SK-N-SH (cell line): Measurements from ENCODE around the gene HAVCR1. TPM values are rescaled to one million over a fixed set of nuclear protein-coding genes. Genes with fewer than 3 reads are reported as not detected.

Experiments
- CTCF ChIA-PET: fragments of 300-600, 350-600 bp; formaldehyde crosslinking; extraction: SDS; loops from one replicate; lab custom pipeline; 2021; lab: Yijun Ruan, JAX
- POLR2A ChIA-PET: fragments of 350-600 bp; sonication (Branson Sonifier 250); formaldehyde crosslinking; extraction: SDS; loops from one replicate; lab custom pipeline; 2020; ENCODE audit warnings: antibody characterized with exemption, inconsistent platforms; lab: Yijun Ruan, JAX
- DNase-seq: peaks from one replicate; pipeline ENCODE4 v3.0.0; 2012
- H2AFZ ChIP-seq: fragments of 200-600 bp; sonication (generic); 2 replicates; pipeline ENCODE4 v1.8.1; 2016; ENCODE audit warnings: antibody characterized with exemption, mild to moderate bottlenecking, low read depth
- H3F3A ChIP-seq: fragments of 200-600 bp; sonication (generic); replicated peaks from 2 replicates; pipeline ENCODE3; 2016; ENCODE audit warnings: antibody characterized with exemption, mild to moderate bottlenecking; ENCODE audit not compliant: insufficient read depth
- H3K27ac ChIP-seq, 2 experiments: fragments of 200-500 bp in 1 of 2; fragments of 200-600 bp in 1 of 2; sonication (Bioruptor generic) in 1 of 2; sonication (generic), shearing (Covaris generic) in 1 of 2; 2 replicates each; pipeline versions ENCODE4 v1.5.1 to v1.6.1; 2014 to 2016; ENCODE audit warnings: low read depth in 2 of 2, inconsistent platforms in 1 of 2, low read length in 1 of 2, mild to moderate bottlenecking in 1 of 2, mixed read lengths in 1 of 2
- H3K27me3 ChIP-seq: fragments of 200-600 bp; sonication (generic), shearing (Covaris generic); 2 replicates; pipeline ENCODE4 v1.6.1; 2016; ENCODE audit warnings: mixed run types; ENCODE audit not compliant: insufficient read depth
- H3K36me3 ChIP-seq, 2 experiments: fragments of 200-500 bp in 1 of 2; fragments of 200-600 bp in 1 of 2; sonication (Bioruptor generic) in 1 of 2; sonication (generic) in 1 of 2; replicated peaks in 1 of 2; 2 replicates each; pipeline versions ENCODE3 to v1.5.1; 2014 to 2016; ENCODE audit warnings: low read length in 1 of 2, mild to moderate bottlenecking in 1 of 2; ENCODE audit not compliant: insufficient read depth in 2 of 2, control insufficient read depth in 1 of 2
- H3K4me1 ChIP-seq, 2 experiments: fragments of 200-500 bp in 1 of 2; fragments of 200-600 bp in 1 of 2; sonication (Bioruptor generic) in 1 of 2; sonication (generic), shearing (Covaris generic) in 1 of 2; 2 replicates each; pipeline versions ENCODE4 v1.5.1 to v1.6.1; 2014 to 2016; ENCODE audit warnings: low read depth in 1 of 2, low read length in 1 of 2, mixed run types in 1 of 2; ENCODE audit not compliant: insufficient read depth in 2 of 2, control insufficient read depth in 1 of 2
- H3K4me2 ChIP-seq: fragments of 200-600 bp; sonication (generic), shearing (Covaris generic); 2 replicates; pipeline ENCODE4 v1.6.1; 2017; ENCODE audit warnings: mixed run types
- H3K4me3 ChIP-seq, 2 experiments: fragments of 200-500 bp in 1 of 2; fragments of 200-600 bp in 1 of 2; sonication (Bioruptor generic) in 1 of 2; sonication (generic), shearing (Covaris generic) in 1 of 2; 2 replicates each; pipeline versions ENCODE4 v1.5.1 to v1.8.1; 2014 to 2016; ENCODE audit warnings: low read depth in 2 of 2, inconsistent platforms in 1 of 2, low read length in 1 of 2, mild to moderate bottlenecking in 1 of 2, mixed read lengths in 1 of 2, moderate library complexity in 1 of 2
- H3K79me2 ChIP-seq: fragments of 200-600 bp; sonication (generic); 2 replicates; pipeline ENCODE4 v1.8.1; 2017; ENCODE audit warnings: mild to moderate bottlenecking; ENCODE audit not compliant: insufficient read depth
- H3K9ac ChIP-seq: fragments of 200-600 bp; sonication (generic); 2 replicates; pipeline ENCODE4 v1.6.1; 2017; ENCODE audit warnings: mixed run types
- H3K9me2 ChIP-seq: fragments of 200-600 bp; sonication (generic); 2 replicates; pipeline ENCODE4 v1.6.1; 2017; ENCODE audit warnings: mixed run types
- H3K9me3 ChIP-seq: fragments of 200-600 bp; sonication (generic); 2 replicates; pipeline ENCODE4 v1.6.1; 2017; ENCODE audit warnings: mixed run types, mild to moderate bottlenecking, moderate library complexity
- H4K20me1 ChIP-seq: fragments of 200-600 bp; sonication (generic); 2 replicates; pipeline ENCODE4 v1.6.1; 2017; ENCODE audit warnings: mild to moderate bottlenecking, mixed run types; ENCODE audit not compliant: insufficient read depth
- ELF1 ChIP-seq: IDR thresholded peaks from 2 replicates; pipeline ENCODE4 v1.4.0; 2012
- FOSL2 ChIP-seq: IDR thresholded peaks from 2 replicates; pipeline ENCODE4 v1.4.0; 2012; ENCODE audit warnings: low read depth, mild to moderate bottlenecking, moderate library complexity, borderline replicate concordance
- FOXJ3 ChIP-seq: sonication (generic); formaldehyde crosslinking; IDR thresholded peaks from 2 replicates; pipeline ENCODE4 v1.5.1; 2020; ENCODE audit warnings: mild to moderate bottlenecking, missing genetic modification reagents
- GABPA ChIP-seq: IDR thresholded peaks from 2 replicates; pipeline ENCODE4 v1.4.0; 2012; ENCODE audit warnings: low read depth, mild to moderate bottlenecking
- MXI1 ChIP-seq: IDR thresholded peaks from 2 replicates; pipeline ENCODE4 v1.6.1; 2012; ENCODE audit warnings: mild to moderate bottlenecking, low read depth, low read length, improper control_type of control experiment
- NFIC ChIP-seq: IDR thresholded peaks from 2 replicates; pipeline ENCODE4 v1.4.0; 2012; ENCODE audit warnings: borderline replicate concordance
- NRF1 ChIP-seq: IDR thresholded peaks from 2 replicates; pipeline ENCODE4 v1.6.1; 2012; ENCODE audit warnings: low read depth, mild to moderate bottlenecking, low read length
- POLR2AphosphoS5 ChIP-seq: IDR thresholded peaks from 2 replicates; pipeline ENCODE4 v1.6.1; 2012; ENCODE audit warnings: low read depth, low read length
- REST ChIP-seq: IDR thresholded peaks from 2 replicates; pipeline ENCODE4 v1.6.1; 2012; ENCODE audit warnings: mild to moderate bottlenecking, low read depth, low read length, moderate library complexity
- RXRA ChIP-seq: IDR thresholded peaks from 2 replicates; pipeline ENCODE4 v1.4.0; 2012; ENCODE audit warnings: low read depth, mild to moderate bottlenecking, borderline replicate concordance
- SIN3A ChIP-seq: IDR thresholded peaks from 2 replicates; pipeline ENCODE4 v1.6.1; 2012; ENCODE audit warnings: low read depth, mild to moderate bottlenecking, low read length, moderate library complexity, borderline replicate concordance
- TCF12 ChIP-seq: IDR thresholded peaks from 2 replicates; pipeline ENCODE4 v1.4.0; 2012
- WGBS: methylation state at CpG from one replicate; pipeline ENCODE4 v1.1.6; 2017; ENCODE audit warnings: low lambda C conversion rate; 5-methylcytosine and 5-hydroxymethylcytosine counted together
- polyA plus RNA-seq, 3 experiments: library from polyadenylated mRNA; depleted of rRNA; stranded (reverse); fragments of >200 nt; gene quantifications; 2 replicates each; pipeline ENCODE4 v1.2.3, GENCODE V29; 2012
- TF ChIP-seq, protein P1 (sequence below): IDR thresholded peaks from 2 replicates; pipeline ENCODE4 v1.4.0; 2012; ENCODE audit warnings: low read depth
- TF ChIP-seq, protein P2 (sequence below): fragments of 200-600 bp; sonication (generic); IDR thresholded peaks from 2 replicates; pipeline ENCODE4 v1.6.1; 2017; ENCODE audit warnings: antibody characterized with exemption, mild to moderate bottlenecking, moderate library complexity
- TF ChIP-seq, protein P3 (sequence below): IDR thresholded peaks from 2 replicates; pipeline ENCODE4 v1.4.0; 2012; ENCODE audit warnings: low read depth, borderline replicate concordance

The HAVCR1 gene
- polyA plus RNA-seq, 1 of the 3 experiments (the other 2 are of a cell fraction) = not detected

GRCh38 chr5:157085930-157086329 is 27.0 kb upstream of the HAVCR1 start:
- Histone ChIP-seq H3K4me3 (no peak overlapping the region), H3K4me1 (no peaks in the 10 kb centered on the region), H3K4me2 (no peak overlapping the region), H3F3A (no peaks in the 10 kb centered on the region), H3K27ac (no peak overlapping the region), H3K27me3 (no peaks in the 10 kb centered on the region), H3K9me3 (no peaks in the 10 kb centered on the region), H3K9ac (no peak overlapping the region), H3K79me2 (no peaks in the 10 kb centered on the region), H3K9me2 (no peaks in the 10 kb centered on the region), H4K20me1 (no peaks in the 10 kb centered on the region), H2AFZ (no peak overlapping the region), H3K36me3 (no peaks in the 10 kb centered on the region)
- WGBS = 27% methylated on average over 4 of the region's 4 CpGs
- TF ChIP-seq ELF1 = no peak
- no peak for TF ChIP-seq POLR2AphosphoS5
- no peak for TF ChIP-seq MXI1
- ChIA-PET POLR2A (no interaction called here), CTCF (no interaction called here)
- no peak for DNase-seq

DNA sequence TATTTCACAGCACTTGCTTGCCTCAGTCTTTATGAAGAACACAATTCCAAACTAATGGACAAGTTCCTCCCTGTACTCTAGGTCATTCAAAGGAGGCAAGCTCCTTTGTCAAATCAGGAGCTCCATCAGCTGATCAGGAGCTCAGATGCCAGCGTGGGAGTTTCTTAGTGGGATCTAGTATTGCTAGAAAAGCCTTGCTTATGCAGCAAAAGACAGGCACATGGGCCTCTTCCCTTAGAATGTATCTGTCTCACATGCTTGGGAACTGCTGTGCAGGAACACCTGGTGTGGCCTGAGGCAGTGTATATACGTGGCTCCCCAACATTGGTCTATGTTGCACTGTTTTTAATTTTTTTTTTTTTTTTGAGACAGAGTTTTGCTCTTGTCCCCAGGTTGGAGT is 21.4 kb upstream of the HAVCR1 start:
- no peaks in the 10 kb centered on the region for H3K9me2 ChIP-seq
- H3K4me2 ChIP-seq = no peak overlapping the region
- POLR2A ChIA-PET = no interaction called here
- TF ChIP-seq MXI1 (no peak), TCF12 (no peak), FOSL2 (no peak), GABPA (no peak), RXRA (no peak), POLR2AphosphoS5 (no peak), REST (no peak), ELF1 (no peak), NRF1 (no peak), NFIC (no peak), FOXJ3 (CRISPR knock-in tag) (no peak), SIN3A (no peak)
- TF ChIP-seq, protein P1, sequence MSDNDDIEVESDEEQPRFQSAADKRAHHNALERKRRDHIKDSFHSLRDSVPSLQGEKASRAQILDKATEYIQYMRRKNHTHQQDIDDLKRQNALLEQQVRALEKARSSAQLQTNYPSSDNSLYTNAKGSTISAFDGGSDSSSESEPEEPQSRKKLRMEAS = no peak
- TF ChIP-seq, protein P2, sequence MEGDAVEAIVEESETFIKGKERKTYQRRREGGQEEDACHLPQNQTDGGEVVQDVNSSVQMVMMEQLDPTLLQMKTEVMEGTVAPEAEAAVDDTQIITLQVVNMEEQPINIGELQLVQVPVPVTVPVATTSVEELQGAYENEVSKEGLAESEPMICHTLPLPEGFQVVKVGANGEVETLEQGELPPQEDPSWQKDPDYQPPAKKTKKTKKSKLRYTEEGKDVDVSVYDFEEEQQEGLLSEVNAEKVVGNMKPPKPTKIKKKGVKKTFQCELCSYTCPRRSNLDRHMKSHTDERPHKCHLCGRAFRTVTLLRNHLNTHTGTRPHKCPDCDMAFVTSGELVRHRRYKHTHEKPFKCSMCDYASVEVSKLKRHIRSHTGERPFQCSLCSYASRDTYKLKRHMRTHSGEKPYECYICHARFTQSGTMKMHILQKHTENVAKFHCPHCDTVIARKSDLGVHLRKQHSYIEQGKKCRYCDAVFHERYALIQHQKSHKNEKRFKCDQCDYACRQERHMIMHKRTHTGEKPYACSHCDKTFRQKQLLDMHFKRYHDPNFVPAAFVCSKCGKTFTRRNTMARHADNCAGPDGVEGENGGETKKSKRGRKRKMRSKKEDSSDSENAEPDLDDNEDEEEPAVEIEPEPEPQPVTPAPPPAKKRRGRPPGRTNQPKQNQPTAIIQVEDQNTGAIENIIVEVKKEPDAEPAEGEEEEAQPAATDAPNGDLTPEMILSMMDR = no peak
- TF ChIP-seq, protein P3, sequence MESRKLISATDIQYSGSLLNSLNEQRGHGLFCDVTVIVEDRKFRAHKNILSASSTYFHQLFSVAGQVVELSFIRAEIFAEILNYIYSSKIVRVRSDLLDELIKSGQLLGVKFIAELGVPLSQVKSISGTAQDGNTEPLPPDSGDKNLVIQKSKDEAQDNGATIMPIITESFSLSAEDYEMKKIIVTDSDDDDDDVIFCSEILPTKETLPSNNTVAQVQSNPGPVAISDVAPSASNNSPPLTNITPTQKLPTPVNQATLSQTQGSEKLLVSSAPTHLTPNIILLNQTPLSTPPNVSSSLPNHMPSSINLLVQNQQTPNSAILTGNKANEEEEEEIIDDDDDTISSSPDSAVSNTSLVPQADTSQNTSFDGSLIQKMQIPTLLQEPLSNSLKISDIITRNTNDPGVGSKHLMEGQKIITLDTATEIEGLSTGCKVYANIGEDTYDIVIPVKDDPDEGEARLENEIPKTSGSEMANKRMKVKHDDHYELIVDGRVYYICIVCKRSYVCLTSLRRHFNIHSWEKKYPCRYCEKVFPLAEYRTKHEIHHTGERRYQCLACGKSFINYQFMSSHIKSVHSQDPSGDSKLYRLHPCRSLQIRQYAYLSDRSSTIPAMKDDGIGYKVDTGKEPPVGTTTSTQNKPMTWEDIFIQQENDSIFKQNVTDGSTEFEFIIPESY = no peak
- CTCF ChIA-PET = interaction anchor here (0.9 kb wide), 1 partner anchor 28 kb away, joined by 3 read pairs; no protein-coding TSS in a partner anchor
- no peaks in the 10 kb centered on the region for H4K20me1 ChIP-seq
- H3K4me1 ChIP-seq = no peaks in the 10 kb centered on the region
- DNase-seq = no peak
- no peaks in the 10 kb centered on the region for H3K36me3 ChIP-seq
- no peaks in the 10 kb centered on the region for H3K79me2 ChIP-seq
- no peak overlapping the region for H3K9ac ChIP-seq
- no peaks in the 10 kb centered on the region for H3K9me3 ChIP-seq
- H3K27ac ChIP-seq = no peak overlapping the region
- no peaks in the 10 kb centered on the region for H3F3A ChIP-seq
- no peak overlapping the region for H3K4me3 ChIP-seq
- no peak overlapping the region for H2AFZ ChIP-seq
- H3K27me3 ChIP-seq = no peaks in the 10 kb centered on the region
- 28% methylated on average over 2 of the region's 2 CpGs for WGBS
